HG03520 (cell line): Measurements from ENCODE around the gene PLCB1.
A peak's percentile ranks its signal among the peaks of the same experiment; 100 is the strongest.

ENCODE experiments used
- ATAC-seq: cut with Tn5 transposase; IDR thresholded peaks from one replicate; pipeline ENCODE4 v1.9.1; 2021; ENCODE audit warnings: mild to moderate bottlenecking, moderate library complexity; ENCODE audit not compliant: unreplicated experiment

PLCB1 gene

DNA sequence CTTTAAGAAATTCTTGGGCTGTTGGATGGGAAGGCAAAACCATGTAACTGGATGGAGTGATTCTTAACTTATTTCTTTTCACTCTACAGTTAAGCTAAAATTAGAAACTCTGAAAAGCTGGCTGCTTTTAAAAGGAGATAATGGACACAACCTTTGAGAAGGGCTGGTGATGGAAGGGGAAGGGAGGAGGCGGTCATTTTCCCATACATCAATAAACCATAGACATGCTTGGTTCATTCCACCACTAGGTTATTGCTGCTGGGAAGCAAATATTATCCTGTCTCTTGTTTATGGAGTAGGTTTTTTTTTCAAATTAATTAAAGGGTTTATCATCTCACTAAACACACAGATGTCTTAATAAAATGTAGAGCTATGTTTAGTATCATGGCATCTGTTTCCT, 76.2 kb downstream of the PLCB1 start:
- no peak for ATAC-seq

GRCh38 chr20:8209061-8209460, 77.0 kb downstream of the PLCB1 start:
- ATAC-seq = peak; percentile 46

GRCh38 chr20:8210749-8211148, 78.7 kb downstream of the PLCB1 start:
- ATAC-seq = no peak

GRCh38 chr20:8212286-8212685, 80.2 kb downstream of the PLCB1 start:
- ATAC-seq = no peak

DNA sequence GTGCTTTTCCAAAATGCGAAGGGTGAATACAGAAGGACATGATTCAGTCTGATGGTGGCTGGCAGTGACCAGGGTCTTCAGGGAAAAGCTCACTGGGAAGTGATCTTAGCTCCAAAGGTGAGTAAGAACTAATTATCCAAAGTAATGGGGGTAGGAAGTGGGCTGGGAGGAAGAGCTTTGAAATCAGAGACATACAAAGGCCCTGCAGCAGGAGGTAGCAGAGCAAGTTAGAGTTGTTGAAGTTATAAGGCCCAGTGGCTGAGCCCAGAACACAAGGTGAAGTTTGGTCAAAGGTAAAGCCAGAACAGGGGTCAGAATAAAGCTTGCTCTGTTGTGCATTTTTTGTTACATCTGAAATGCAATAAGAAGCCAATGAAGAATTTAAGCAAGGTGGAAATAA, 81.2 kb downstream of the PLCB1 start:
- no peak for ATAC-seq

GRCh38 chr20:8213831-8214587, 81.9 kb downstream of the PLCB1 start:
- peak; percentile 83 for ATAC-seq

DNA sequence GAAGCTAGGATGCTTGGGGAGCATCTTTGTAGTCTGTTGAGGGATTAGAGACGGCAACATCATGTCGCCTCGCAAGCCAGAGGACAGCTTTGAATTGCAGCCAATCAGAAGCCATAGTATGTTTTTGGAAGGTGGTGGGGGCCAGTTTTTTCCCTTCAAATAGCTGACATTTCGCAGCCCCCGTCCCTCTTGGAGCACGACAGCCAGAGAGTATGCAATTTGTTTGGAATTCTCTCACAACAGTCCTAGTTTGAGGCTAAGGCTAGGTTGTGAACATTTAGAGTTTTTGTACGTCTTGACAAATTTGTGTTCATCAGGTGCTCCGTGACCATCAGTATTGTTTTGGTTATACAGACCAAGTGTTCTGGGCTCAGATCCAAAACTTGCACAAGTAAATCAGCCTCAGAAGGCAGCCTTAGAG, 83.3 kb downstream of the PLCB1 start:
- no peak for ATAC-seq

GRCh38 chr20:8216375-8217200, 84.5 kb downstream of the PLCB1 start:
- no peak for ATAC-seq

GRCh38 chr20:8218861-8219260, 86.8 kb downstream of the PLCB1 start:
- no peak for ATAC-seq

GRCh38 chr20:8219403-8219802, 87.3 kb downstream of the PLCB1 start:
- ATAC-seq = no peak

GRCh38 chr20:8220716-8221115, 88.7 kb downstream of the PLCB1 start:
- no peak for ATAC-seq

- peak; percentile 52 for ATAC-seq
Measured at GRCh38 chr20:8221887-8222419, 89.9 kb downstream of the PLCB1 start.

GRCh38 chr20:8223091-8223870, 91.2 kb downstream of the PLCB1 start:
- ATAC-seq = no peak

- no peak for ATAC-seq
Measured at GRCh38 chr20:8225658-8226057, 93.6 kb downstream of the PLCB1 start.

GRCh38 chr20:8226106-8226505, 94.0 kb downstream of the PLCB1 start:
- ATAC-seq = no peak

DNA sequence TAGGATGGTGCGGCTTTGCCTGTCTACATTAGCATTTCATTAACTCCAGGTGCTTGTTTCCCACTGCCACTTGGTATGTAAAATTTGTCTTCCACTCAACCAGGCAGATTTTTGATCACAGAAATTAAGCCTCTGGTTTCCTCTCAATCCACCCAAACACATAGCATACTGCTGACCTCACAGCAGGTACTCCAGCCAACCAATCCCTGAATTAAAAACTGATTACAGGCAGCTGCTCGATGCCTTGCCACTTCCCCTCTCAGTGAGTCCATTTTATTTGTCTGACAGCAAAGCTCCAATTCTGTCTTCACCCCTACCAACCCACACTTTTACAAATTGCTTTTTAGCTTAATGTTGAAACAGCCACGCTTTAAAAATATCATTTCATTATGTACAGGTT, 95.2 kb downstream of the PLCB1 start:
- no peak for ATAC-seq

- no peak for ATAC-seq
Measured at GRCh38 chr20:8228315-8228714, 96.2 kb downstream of the PLCB1 start.

DNA sequence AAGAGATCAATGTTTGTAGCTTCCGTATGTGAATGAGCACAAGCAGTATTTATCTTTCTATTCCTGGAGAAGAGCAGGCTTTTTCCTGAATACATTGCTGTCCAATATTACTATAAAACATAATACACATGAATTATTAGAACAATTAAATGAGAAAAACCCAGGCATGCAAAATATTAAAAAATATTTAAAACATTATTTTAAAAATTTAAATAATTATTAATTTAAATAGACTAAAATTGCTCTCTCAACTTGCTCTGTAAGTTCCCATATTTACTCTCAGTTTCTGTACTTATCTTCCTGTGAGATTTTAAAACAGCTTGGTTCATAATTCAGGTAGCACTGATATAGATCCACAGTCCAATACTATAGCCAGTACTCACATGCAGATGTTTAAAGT, 97.0 kb downstream of the PLCB1 start:
- no peak for ATAC-seq

DNA sequence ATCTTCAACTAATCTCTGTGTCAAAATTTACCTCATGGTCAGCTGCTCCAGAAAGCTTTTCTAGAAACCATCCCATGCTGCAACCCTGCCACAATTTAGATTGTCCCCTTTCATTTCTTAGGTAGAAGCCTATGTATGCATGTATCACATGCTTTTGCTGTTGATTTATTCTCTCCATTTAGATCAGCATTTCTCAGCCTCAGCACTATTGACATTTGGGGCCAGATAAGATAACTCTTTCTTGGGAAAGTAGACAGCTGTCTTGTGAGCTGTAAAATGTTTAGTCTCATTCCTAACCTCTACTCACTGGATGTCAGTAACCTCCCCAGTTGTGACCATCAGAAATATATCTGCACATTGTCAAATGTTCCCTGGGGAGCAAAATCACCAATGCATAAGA, 99.0 kb downstream of the PLCB1 start:
- no peak for ATAC-seq

DNA sequence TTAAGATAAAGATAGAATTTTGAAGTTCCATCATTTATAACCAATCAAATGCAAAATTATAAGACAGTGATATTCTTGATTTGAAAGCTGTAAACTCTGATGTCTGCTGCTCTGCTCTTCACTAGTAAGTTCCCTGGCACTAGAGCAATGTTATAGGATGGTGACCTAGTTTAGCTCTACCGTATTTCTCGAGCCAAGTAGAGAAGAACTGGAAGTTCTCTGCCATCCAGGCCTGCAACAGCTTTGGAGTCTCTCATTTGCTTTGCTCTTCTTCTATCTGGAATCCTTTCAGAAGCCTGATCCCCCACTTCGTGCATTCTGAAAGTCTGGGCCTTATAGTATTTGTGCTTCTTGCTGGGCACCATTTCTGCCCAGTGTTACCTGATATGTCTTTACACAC, 100.3 kb downstream of the PLCB1 start:
- no peak for ATAC-seq

DNA sequence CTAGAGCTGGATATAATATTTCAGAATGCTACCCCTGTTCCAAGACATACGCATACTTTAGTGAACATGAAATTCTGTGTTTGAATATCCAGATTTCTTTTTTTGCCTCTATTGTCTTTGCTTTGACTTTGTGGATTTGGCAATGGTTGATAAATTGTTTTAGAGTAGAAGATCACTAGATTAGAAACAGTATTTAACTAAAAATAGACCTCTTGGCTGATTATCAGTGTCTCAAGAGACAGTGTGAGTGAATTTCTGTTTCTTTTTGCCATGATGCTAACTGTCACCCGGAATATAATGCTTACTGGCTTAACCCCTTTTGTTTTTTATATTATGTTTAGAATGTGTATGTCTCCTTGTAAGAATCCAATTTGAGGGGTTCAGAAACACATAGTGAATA, 102.5 kb downstream of the PLCB1 start:
- no peak for ATAC-seq
